ENCODE measurements around the gene ZEB1. TPM values are rescaled to one million over a fixed set of nuclear protein-coding genes. Genes with fewer than 3 reads are reported as not detected.

ZEB1 gene
- total and polyA plus RNA-seq, 2 of the 8 experiments (the other 6 are each of a cell fraction or from before 2014, with no cell fraction given), result 0.08 to 0.15 TPM

GRCh38 chr10:31374146-31374696 is 55.2 kb downstream of the ZEB1 start (continued):
- no peak for TF ChIP-seq NANOG (IDR thresholded peaks at IDR 0.05; ENCODE audit: insufficient read depth, low read depth, low read length, poor library complexity, severe bottlenecking)
- no peak for TF ChIP-seq RNF2 (IDR thresholded peaks at IDR 0.05; ENCODE audit: borderline replicate concordance, low read depth, low read length, missing control alignments, poor library complexity, severe bottlenecking)
- no peak for TF ChIP-seq BCL11A (IDR thresholded peaks at IDR 0.05; ENCODE audit: low read depth in 2 of 2, low read length in 2 of 2)
- no peak for TF ChIP-seq SP2 (IDR thresholded peaks at IDR 0.05; ENCODE audit: low read length)
